HEK293 (cell line): Measurements from ENCODE around the gene CADPS.

ENCODE experiments used
- CTCF ChIA-PET: fragments of 350-600 bp; formaldehyde crosslinking; extraction: SDS; loops from one replicate; lab custom pipeline; 2021; ENCODE audit warnings: antibody characterized with exemption; lab: Yijun Ruan, JAX
- POLR2A ChIA-PET: fragments of 300-600 bp; formaldehyde crosslinking; extraction: SDS; loops from one replicate; lab custom pipeline; 2020; ENCODE audit warnings: antibody characterized with exemption, inconsistent platforms; lab: Yijun Ruan, JAX
- H3K27ac ChIP-seq: fragments of 200-500 bp; sonication (Bioruptor generic); 2 replicates; pipeline ENCODE4 v1.5.1; 2014; ENCODE audit warnings: low read depth, low read length, control low read depth, inconsistent platforms; ENCODE audit errors: extremely low read depth
- H3K36me3 ChIP-seq, 2 experiments: fragments of 200-500 bp in 1 of 2; sonication (Bioruptor generic) in 1 of 2; 1 replicate in 1 of 2; 2 replicates in 1 of 2; pipeline ENCODE4 v1.5.1; 2014 to 2017; ENCODE audit warnings: inconsistent platforms in 2 of 2, low read length in 2 of 2; ENCODE audit not compliant: control insufficient read depth in 2 of 2, insufficient read depth in 1 of 2
- H3K4me1 ChIP-seq: fragments of 200-500 bp; sonication (Bioruptor generic); 2 replicates; pipeline ENCODE4 v1.5.1; 2014; ENCODE audit warnings: mild to moderate bottlenecking, low read length, inconsistent platforms; ENCODE audit not compliant: control insufficient read depth, insufficient read depth
- H3K4me3 ChIP-seq: 2 replicates; pipeline ENCODE4 v1.5.1; 2011; ENCODE audit warnings: low read depth, mild to moderate bottlenecking, control low read depth, low read length, moderate library complexity
- H3K9me3 ChIP-seq: fragments of 200-500 bp; sonication (Bioruptor generic); 2 replicates; pipeline ENCODE4 v1.5.1; 2014; ENCODE audit warnings: low read depth, low read length, inconsistent platforms; ENCODE audit not compliant: control insufficient read depth, insufficient read depth
- BCL11B ChIP-seq: fragments of 450-650 bp; formaldehyde crosslinking; IDR thresholded peaks from 2 replicates; pipeline ENCODE4 v1.5.1; 2016; ENCODE audit warnings: low read depth, missing biosample characterization, missing genetic modification characterization
- KLF10 ChIP-seq: fragments of 450-650 bp; IDR thresholded peaks from 2 replicates; pipeline ENCODE4 v1.5.1; 2018; ENCODE audit warnings: missing biosample characterization, mild to moderate bottlenecking, missing genetic modification characterization
- OSR2 ChIP-seq: fragments of 450-650 bp; formaldehyde crosslinking; IDR thresholded peaks from 2 replicates; pipeline ENCODE4 v1.5.1; 2016; ENCODE audit warnings: missing biosample characterization, missing genetic modification characterization
- ZFP3 ChIP-seq: fragments of 450-650 bp; formaldehyde crosslinking; IDR thresholded peaks from 2 replicates; pipeline ENCODE4 v1.5.1; 2016; ENCODE audit warnings: low read depth, missing biosample characterization, missing genetic modification characterization
- ZNF10 ChIP-seq: fragments of 450-650 bp; formaldehyde crosslinking; IDR thresholded peaks from 2 replicates; pipeline ENCODE4 v1.5.1; 2017; ENCODE audit warnings: missing biosample characterization, missing genetic modification characterization
- ZNF133 ChIP-seq: fragments of 450-650 bp; formaldehyde crosslinking; IDR thresholded peaks from 2 replicates; pipeline ENCODE4 v1.5.1; 2016; ENCODE audit warnings: missing biosample characterization, missing genetic modification characterization
- ZNF274 ChIP-seq, 2 experiments: fragments of 200-500 bp in 1 of 2; fragments of 450-650 bp in 1 of 2; sonication (Bioruptor generic) in 1 of 2; formaldehyde crosslinking in 1 of 2; IDR thresholded peaks; 2 replicates each; pipeline versions ENCODE4 v1.5.1 to v1.6.1; 2014 to 2016; ENCODE audit warnings: borderline replicate concordance in 1 of 2, inconsistent platforms in 1 of 2, low read length in 1 of 2, missing biosample characterization in 1 of 2, missing genetic modification characterization in 1 of 2
- ZNF366 ChIP-seq: fragments of 450-650 bp; formaldehyde crosslinking; conservative IDR thresholded peaks from 2 replicates; pipeline ENCODE4 v1.5.1; 2016; ENCODE audit warnings: missing biosample characterization, missing genetic modification characterization
- ZNF514 ChIP-seq: fragments of 450-650 bp; formaldehyde crosslinking; IDR thresholded peaks from 2 replicates; pipeline ENCODE4 v1.5.1; 2016; ENCODE audit warnings: missing biosample characterization, missing genetic modification characterization
- ZNF610 ChIP-seq: fragments of 450-650 bp; formaldehyde crosslinking; IDR thresholded peaks from 2 replicates; pipeline ENCODE4 v1.5.1; 2016; ENCODE audit warnings: missing biosample characterization, missing genetic modification characterization, borderline replicate concordance
- ZNF785 ChIP-seq: fragments of 450-650 bp; formaldehyde crosslinking; IDR thresholded peaks from 2 replicates; pipeline ENCODE4 v1.5.1; 2016; ENCODE audit warnings: missing biosample characterization, missing genetic modification characterization
- ZSCAN16 ChIP-seq: fragments of 450-650 bp; formaldehyde crosslinking; IDR thresholded peaks from 2 replicates; pipeline ENCODE4 v1.5.1; 2016; ENCODE audit warnings: missing biosample characterization, missing genetic modification characterization
- TF ChIP-seq, protein P1 (sequence below): fragments of 450-650 bp; formaldehyde crosslinking; IDR thresholded peaks from 2 replicates; pipeline ENCODE4 v1.5.1; 2017; ENCODE audit warnings: missing biosample characterization, missing genetic modification characterization
- TF ChIP-seq, protein P2 (sequence below): fragments of 450-650 bp; formaldehyde crosslinking; conservative IDR thresholded peaks from 2 replicates; pipeline ENCODE4 v1.5.1; 2016; ENCODE audit warnings: low read depth, missing biosample characterization, missing genetic modification characterization
- TF ChIP-seq, protein P3 (sequence below): fragments of 450-650 bp; formaldehyde crosslinking; IDR thresholded peaks from 2 replicates; pipeline ENCODE4 v1.5.1; 2017; ENCODE audit warnings: missing biosample characterization, missing genetic modification characterization

CADPS gene

DNA sequence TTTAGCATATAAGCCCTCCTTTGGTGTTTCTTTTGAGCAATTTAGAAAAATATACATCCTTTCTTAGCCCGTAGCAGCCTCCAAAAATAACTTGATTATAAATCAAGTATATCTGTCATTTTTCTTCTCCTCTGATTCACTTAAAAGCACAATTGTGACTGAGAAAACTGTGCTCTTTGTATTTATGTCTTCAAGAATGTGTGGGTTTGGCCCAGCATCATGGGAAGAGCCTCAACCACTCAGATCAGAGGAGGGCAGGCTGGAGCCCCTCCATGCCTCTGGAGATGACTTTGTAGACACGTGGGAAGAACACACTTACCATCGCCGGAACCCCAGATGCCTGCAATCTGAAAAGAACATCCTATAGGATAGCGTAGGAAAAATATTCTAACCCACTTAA, 378.1 kb downstream of the CADPS start:
- CTCF ChIA-PET: no interaction called here
- POLR2A ChIA-PET: no interaction called here

DNA sequence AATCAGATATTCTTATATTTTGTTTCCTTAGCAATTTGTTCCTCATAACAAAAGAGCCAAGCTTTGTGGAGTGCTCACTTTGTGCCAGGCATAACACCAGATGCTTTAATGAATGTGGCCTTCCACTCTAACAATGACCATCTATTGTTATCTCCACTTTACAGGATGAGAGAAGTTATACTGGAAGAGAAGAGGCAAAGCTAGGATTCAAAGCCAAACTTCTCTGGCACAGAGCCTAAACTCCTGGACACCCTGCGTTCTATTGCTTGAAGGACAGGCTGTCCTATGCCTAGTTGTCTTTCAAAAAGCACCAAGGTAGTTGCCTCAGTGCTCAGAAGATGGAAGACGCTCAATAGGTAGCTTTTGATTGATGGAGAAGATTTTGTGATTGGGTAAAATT, 378.7 kb downstream of the CADPS start:
- CTCF ChIA-PET: no interaction called here
- TF ChIP-seq, protein P1, sequence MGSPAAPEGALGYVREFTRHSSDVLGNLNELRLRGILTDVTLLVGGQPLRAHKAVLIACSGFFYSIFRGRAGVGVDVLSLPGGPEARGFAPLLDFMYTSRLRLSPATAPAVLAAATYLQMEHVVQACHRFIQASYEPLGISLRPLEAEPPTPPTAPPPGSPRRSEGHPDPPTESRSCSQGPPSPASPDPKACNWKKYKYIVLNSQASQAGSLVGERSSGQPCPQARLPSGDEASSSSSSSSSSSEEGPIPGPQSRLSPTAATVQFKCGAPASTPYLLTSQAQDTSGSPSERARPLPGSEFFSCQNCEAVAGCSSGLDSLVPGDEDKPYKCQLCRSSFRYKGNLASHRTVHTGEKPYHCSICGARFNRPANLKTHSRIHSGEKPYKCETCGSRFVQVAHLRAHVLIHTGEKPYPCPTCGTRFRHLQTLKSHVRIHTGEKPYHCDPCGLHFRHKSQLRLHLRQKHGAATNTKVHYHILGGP (tag by site-specific recombination): no peak
- no peak for TF ChIP-seq ZNF610 (tag by site-specific recombination)
- no peak for TF ChIP-seq KLF10 (tag by site-specific recombination)
- no peak for TF ChIP-seq ZNF785 (tag by site-specific recombination)
- TF ChIP-seq, protein P2, sequence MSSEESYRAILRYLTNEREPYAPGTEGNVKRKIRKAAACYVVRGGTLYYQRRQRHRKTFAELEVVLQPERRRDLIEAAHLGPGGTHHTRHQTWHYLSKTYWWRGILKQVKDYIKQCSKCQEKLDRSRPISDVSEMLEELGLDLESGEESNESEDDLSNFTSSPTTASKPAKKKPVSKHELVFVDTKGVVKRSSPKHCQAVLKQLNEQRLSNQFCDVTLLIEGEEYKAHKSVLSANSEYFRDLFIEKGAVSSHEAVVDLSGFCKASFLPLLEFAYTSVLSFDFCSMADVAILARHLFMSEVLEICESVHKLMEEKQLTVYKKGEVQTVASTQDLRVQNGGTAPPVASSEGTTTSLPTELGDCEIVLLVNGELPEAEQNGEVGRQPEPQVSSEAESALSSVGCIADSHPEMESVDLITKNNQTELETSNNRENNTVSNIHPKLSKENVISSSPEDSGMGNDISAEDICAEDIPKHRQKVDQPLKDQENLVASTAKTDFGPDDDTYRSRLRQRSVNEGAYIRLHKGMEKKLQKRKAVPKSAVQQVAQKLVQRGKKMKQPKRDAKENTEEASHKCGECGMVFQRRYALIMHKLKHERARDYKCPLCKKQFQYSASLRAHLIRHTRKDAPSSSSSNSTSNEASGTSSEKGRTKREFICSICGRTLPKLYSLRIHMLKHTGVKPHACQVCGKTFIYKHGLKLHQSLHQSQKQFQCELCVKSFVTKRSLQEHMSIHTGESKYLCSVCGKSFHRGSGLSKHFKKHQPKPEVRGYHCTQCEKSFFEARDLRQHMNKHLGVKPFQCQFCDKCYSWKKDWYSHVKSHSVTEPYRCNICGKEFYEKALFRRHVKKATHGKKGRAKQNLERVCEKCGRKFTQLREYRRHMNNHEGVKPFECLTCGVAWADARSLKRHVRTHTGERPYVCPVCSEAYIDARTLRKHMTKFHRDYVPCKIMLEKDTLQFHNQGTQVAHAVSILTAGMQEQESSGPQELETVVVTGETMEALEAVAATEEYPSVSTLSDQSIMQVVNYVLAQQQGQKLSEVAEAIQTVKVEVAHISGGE: no peak
- TF ChIP-seq ZNF366 (tag by site-specific recombination): no peak
- TF ChIP-seq OSR2: no peak
- H3K9me3 ChIP-seq: no peaks in the 10 kb centered on the region
- H3K4me3 ChIP-seq: no peak overlapping the region
- H3K27ac ChIP-seq: no peak overlapping the region
- POLR2A ChIA-PET: no interaction called here
- H3K4me1 ChIP-seq: no peaks in the 10 kb centered on the region
- H3K36me3 ChIP-seq: no peaks in the 10 kb centered on the region

More for the DNA sequence above, 378.1 kb downstream of the CADPS start:
- no peak overlapping the region for H3K27ac ChIP-seq
- TF ChIP-seq ZFP3 (no peak), ZNF514 (tag by site-specific recombination) (no peak), ZNF10 (no peak), ZNF133 (no peak), BCL11B (no peak), ZNF274 (IDR thresholded peaks at IDR 0.05; ENCODE audit: low read length) (no peak), ZNF274 (tag by site-specific recombination; IDR thresholded peaks at IDR 0.05; ENCODE audit: borderline replicate concordance) (no peak), ZSCAN16 (tag by site-specific recombination) (no peak)
- TF ChIP-seq, protein P3, sequence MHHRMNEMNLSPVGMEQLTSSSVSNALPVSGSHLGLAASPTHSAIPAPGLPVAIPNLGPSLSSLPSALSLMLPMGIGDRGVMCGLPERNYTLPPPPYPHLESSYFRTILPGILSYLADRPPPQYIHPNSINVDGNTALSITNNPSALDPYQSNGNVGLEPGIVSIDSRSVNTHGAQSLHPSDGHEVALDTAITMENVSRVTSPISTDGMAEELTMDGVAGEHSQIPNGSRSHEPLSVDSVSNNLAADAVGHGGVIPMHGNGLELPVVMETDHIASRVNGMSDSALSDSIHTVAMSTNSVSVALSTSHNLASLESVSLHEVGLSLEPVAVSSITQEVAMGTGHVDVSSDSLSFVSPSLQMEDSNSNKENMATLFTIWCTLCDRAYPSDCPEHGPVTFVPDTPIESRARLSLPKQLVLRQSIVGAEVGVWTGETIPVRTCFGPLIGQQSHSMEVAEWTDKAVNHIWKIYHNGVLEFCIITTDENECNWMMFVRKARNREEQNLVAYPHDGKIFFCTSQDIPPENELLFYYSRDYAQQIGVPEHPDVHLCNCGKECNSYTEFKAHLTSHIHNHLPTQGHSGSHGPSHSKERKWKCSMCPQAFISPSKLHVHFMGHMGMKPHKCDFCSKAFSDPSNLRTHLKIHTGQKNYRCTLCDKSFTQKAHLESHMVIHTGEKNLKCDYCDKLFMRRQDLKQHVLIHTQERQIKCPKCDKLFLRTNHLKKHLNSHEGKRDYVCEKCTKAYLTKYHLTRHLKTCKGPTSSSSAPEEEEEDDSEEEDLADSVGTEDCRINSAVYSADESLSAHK (tag by site-specific recombination): no peak
- TF ChIP-seq, all 188 proteins: peak for 0
- H3K9me3 ChIP-seq: no peaks in the 10 kb centered on the region
- no peaks in the 10 kb centered on the region for H3K36me3 ChIP-seq
- no peaks in the 10 kb centered on the region for H3K4me1 ChIP-seq
- H3K4me3 ChIP-seq: no peak overlapping the region
